Sigmoid colon (tissue), 4 donors: Measurements from ENCODE around the gene ACRV1.

Experiments
- POLR2AphosphoS5 ChIP-seq, 4 donors: sonication (generic); formaldehyde crosslinking; IDR thresholded peaks; one replicate each; pipeline ENCODE4 v1.6.1; 2017; ENCODE audit warnings: antibody characterized with exemption in 4 of 4
- TF ChIP-seq, protein P1 (sequence below), 4 experiments: fragments of 450-650 bp in 3 of 4; fragments of 200-600 bp in 1 of 4; IDR thresholded peaks; one replicate each; pipeline ENCODE4 v1.5.1; 2016 to 2019; ENCODE audit warnings: antibody characterized with exemption in 4 of 4, mild to moderate bottlenecking in 3 of 4, moderate library complexity in 2 of 4

DNA sequence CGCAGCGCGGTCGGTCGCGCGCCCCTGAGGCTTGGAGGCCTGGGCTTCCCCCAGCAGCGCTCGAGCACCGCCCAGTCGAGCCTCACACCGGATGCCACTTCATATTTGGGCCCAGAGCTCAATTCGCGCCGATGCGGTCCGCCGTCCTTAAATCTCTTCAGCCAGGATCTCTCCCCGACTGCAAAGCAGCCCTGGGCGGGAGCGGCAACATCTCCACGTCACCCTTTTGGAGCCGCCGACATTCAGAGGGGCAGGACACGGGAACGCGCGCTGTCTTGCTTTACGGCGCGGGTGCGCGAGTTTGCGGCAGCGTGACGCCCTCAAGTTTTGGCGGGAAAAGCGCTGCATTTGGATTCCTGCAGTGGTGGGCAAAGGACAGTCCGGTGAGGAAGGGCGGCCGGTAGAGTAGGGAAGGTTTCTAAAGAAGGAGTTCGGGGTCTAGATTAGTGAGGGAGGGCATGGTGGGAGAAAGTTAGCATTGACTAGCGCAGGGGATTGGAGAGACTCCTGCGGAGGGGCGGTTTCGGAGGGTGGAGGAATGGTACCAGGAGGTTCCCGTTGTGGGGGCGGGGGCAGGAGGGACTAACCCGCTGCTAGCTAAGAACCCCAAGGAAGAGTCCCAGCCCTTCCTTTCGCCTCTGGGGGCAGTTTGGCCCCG, 54.9 kb downstream of the ACRV1 start:
- TF ChIP-seq, protein P1, sequence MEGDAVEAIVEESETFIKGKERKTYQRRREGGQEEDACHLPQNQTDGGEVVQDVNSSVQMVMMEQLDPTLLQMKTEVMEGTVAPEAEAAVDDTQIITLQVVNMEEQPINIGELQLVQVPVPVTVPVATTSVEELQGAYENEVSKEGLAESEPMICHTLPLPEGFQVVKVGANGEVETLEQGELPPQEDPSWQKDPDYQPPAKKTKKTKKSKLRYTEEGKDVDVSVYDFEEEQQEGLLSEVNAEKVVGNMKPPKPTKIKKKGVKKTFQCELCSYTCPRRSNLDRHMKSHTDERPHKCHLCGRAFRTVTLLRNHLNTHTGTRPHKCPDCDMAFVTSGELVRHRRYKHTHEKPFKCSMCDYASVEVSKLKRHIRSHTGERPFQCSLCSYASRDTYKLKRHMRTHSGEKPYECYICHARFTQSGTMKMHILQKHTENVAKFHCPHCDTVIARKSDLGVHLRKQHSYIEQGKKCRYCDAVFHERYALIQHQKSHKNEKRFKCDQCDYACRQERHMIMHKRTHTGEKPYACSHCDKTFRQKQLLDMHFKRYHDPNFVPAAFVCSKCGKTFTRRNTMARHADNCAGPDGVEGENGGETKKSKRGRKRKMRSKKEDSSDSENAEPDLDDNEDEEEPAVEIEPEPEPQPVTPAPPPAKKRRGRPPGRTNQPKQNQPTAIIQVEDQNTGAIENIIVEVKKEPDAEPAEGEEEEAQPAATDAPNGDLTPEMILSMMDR (IDR thresholded peaks at IDR 0.05), result no peak
- peak; percentile 84 to 92 (median 90) for TF ChIP-seq POLR2AphosphoS5 (IDR thresholded peaks at IDR 0.05)
